Epidermal melanocyte (primary cell): ENCODE results near the gene ZNF74.

Experiments
- DNase-seq: peaks from one replicate; pipeline ENCODE4 v3.0.0; 2011; ENCODE audit warnings: low spot score; ENCODE audit not compliant: insufficient read length

The ZNF74 gene

DNA sequence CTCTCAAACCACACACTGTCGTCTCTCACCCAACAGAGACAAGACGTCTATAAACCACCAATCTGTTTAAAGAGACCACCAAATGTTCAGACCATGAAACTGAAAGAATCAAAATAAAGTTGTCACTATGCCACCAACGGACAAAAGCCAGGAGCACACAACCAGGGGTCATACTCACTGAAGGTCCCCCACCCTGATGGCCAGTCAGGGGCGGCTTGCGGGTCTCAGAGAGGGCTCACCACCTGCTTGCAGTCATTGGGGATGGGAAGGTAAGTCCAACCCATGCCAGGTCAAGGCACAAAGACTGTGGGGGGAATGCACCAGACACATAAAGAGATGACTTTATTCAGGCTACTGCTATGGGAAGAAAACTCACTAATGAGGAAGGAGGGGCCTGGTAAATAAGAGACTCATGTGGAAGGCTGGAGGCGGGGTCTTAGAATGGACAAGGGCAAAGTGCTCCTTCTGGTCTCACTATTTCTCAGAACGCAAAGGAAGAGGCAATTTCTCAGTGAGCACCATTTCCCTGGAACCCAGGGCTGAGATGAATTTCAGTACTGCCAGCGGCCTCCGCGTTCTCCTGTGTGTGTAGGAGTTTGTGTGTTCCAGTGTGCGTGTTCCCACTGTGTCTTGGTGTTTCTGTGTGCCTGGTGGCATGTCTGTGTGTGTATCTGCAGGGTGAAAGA, 26.3 kb downstream of the ZNF74 start:
- peak; percentile 9 for DNase-seq

DNA sequence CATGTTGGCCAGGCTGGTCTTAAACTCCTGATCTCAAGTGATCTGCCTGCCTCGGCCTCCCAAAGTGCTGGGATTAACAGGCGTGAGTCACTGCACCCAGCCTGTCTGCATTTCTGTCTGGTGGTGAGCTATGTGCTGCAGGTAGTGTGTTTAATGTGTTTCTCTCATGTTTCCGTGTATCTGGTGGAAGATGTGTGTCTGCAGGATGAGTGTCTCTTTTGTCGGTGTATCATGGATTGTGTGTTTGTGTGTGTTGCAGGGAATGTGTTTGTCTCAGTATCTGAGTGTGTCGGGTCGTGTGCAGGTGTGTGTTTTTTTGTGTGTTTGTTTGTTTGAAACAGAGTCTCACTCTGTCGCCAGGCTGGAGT, 27.5 kb downstream of the ZNF74 start:
- DNase-seq, result no peak

- peak; percentile 90 for DNase-seq
These were observed 28.5 kb downstream of the ZNF74 start for GRCh38 chr22:20422271-20423007.

DNA sequence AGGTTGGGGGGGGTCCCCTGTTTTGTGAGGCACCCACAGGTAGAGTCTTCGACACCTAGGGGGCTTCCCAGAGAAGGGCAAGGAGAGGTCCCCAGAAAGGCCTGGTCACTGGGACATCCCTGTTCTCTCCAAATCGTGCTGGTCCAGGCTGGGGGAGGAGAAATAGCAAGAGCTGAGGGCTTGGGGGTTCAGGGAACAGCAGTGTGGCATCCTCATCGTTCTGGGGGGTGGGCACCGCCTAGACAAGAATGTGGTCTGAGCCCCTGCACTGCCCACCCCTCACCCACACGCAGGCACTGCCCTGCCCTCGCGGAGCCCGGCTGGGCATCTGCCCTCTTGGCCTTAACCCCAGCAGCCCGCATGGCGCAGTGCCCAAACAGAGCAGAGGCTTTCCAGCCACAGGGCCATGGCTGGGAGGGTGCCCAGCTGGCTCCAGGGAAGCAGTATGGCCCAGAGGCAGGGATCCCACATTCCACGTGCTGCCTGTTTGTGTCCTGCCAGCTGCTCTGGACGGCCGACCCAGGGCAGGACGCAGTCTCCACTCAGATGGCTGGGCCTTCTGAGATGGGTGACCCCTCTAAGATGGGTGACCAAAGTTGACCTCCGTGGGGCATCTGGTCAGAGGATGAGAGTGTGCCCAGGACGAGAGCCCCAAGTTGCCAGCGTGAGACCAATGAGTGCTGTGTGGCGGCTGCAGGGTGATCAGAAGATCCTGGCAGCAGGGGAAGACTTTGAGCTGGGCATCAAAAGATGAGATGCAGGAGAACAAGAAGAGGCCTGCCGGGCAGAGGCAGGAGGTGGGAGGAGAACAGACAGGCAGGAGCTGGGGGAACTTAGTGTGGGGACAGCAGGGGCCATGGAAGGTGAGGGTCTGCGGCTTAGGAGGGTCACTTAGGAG, 29.3 kb downstream of the ZNF74 start:
- peak; percentile 98 for DNase-seq

DNA sequence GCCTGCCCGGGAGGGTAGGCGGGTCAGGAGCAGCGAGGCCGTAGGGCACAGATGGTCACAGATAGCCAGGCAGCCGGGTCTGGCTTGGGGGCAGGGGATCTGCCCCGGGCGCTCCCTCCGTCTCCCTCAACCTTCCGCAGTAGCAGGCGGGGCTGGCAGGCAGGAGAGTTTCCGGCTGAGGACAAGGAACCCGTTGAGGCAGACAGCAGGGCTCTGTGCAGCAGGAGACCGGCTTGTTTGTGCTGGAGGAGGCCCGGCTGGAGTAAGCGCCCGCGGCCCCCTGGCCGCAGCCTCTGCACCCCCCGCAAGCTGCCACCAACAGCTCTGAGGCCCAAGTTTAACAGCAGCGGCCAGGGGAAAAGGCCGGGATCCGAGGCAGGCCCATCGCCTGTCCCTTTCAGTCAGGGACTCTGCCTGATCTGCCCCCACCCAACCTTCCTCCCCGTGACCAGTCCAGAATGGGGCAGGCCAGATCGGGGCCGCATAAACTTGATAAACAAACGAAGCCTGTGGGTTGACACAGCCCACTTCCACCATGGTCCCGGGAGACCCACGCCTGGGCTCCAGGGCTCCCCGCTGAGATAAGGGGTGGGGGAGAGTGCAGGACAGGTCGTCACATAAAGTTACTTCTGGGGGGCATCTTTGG, 30.1 kb downstream of the ZNF74 start:
- peak; percentile 99 for DNase-seq

- DNase-seq, result no peak
These were observed 30.6 kb downstream of the ZNF74 start for GRCh38 chr22:20424568-20424931.

DNA sequence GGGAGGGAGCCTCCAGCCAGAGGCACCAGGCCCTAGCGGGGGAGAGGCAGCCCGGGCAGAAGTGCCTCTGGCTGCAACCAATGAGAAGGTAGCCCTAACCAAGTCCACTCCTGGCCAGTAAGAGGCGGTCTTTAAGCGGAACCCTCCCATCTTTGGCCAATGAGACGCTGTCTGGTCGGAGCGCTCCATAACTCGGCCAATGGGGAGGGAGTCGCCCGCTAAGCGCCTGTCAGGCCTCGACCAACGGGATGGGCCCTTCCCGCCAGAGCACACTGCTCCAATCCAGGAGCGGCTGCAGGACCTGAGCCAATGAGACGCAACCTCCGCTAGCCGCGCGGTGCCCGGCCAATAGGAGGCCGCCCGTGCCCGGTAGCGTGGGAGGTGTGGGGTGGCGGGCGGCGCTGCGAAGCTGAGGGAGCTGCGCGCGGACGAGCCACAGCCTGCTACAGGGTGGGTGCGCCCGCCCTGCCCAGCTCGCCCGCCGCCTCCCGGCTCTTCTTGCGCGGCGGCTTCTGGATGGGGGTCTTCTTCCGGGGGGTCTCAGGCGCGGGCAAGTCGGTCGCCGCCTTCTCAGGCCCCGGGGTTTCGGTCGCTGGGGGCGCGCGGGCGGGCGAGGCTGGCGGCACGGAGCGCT, 31.1 kb downstream of the ZNF74 start:
- DNase-seq, result peak; percentile 47

DNA sequence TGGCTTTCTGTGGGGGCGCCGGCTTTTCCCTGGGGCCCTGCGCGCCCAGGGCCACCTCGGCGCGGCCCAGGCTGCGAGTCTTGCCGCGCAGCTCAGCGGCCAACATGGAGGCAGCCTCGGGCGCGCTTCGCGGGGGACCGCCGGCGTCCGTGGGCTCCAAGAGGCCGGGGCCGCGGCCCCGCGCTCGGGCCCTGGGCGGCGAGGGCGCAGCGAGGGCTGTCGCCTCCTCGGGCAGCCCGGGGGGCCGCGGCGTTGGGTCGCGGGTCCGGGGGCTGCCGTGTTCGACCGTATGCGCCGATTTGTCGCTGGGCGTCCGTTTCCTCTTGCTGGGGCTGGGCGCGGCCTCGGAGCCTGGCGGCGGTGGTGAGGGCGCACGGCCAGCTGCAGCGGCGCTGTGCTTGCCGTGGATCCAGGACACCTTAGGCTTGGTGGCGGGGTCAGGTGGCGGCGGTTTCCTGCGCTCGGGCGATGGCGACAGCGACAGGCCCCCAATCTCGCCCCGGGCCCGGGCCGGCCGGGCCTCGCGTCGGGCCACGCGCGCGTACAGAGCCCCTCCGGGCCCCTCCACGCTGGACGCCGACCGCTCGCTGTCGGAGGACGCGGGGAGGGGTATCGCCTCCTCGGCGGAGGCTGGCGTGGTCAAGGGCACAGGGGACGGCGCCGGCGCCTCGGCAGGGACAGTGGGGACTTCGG, 31.8 kb downstream of the ZNF74 start:
- DNase-seq, result peak; percentile 12

GRCh38 chr22:20426259-20426615, 32.3 kb downstream of the ZNF74 start:
- DNase-seq, result peak; percentile 14

DNA sequence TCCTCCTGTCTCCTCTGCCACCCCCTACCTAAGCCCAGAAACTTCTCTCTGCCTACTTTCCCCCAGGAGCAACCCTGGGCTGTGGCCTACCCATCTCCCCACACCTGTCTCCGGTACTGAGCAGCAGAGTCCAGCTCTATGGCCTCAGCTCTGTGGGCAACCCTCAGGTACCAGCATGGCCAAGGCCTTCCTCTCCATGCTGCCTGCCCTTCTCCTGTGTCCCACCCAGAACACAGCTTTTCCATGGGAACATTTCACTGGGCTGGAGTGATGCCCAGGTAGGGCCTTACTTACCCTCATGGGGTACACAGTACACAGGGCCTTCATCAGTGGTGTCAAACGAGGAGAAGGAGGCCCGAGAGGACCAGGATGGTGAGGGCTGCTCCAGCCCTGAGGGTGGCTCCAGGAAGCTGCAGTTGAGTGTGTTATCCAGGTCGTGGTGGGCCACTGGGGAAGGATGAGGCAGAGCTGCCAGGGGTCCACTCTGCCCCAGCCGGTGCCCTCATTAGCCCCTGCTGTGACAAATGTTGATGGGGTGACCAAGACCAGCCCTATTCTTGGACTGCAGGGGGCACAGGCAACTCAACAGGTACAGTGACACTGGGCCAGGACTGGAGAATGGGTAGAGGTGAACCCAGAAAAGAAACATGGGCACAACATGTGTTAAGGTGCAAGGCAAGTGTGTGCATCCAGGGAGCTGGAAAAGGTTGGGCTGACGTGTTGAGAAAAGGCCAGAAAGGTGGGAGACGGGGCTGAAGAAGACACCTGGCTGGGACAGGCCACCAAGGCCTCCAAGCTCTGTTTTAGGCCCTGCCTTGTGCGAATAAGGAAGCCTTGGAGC, 33.4 kb downstream of the ZNF74 start:
- DNase-seq, result peak; percentile 15

GRCh38 chr22:20427945-20428417, 34.0 kb downstream of the ZNF74 start:
- DNase-seq, result no peak

GRCh38 chr22:20428496-20429253, 34.7 kb downstream of the ZNF74 start:
- DNase-seq, result no peak

DNA sequence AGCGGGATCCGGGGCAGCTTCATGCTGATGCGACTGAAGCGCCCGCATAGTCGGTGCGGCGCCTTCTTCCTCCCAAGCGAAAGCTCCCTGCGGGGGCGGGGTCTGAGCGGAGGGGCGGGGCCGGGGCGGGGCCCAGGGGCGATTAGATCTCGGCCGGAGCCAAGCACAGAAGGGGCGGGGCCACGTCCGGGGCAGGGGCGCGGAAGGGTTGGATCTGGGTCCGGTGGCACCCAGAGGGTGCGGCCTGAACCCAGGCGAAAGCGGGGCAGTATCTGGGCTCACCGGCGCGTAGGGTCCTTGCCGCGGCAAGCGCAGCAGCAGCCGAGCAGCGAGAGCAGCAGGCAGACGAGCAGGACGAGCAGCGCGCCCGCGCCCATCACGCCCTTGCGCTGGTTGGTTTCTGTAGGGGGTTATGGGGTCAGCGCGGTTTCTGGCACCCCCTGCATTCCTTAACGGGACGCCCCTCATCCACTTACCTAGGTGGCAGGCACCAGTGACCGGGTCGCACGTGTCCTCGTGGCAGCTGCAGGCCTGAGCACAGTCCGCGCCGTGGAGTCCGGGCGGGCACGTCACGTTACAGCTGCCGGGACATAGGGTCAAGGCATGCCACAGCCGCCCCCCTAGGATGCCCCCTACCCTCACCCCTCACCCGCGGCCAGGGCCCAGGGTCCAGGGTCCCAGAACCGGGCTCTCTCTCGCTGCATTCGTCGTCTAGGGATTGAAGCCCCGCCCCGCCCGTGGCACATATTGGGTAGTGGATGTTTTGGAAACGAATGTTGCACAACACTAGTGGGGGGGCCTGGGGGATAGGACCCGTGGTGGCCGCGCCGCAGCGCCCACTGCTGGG, 35.5 kb downstream of the ZNF74 start:
- no peak for DNase-seq

- peak; percentile 19 for DNase-seq
These were observed 36.3 kb downstream of the ZNF74 start for GRCh38 chr22:20430101-20430719.

DNA sequence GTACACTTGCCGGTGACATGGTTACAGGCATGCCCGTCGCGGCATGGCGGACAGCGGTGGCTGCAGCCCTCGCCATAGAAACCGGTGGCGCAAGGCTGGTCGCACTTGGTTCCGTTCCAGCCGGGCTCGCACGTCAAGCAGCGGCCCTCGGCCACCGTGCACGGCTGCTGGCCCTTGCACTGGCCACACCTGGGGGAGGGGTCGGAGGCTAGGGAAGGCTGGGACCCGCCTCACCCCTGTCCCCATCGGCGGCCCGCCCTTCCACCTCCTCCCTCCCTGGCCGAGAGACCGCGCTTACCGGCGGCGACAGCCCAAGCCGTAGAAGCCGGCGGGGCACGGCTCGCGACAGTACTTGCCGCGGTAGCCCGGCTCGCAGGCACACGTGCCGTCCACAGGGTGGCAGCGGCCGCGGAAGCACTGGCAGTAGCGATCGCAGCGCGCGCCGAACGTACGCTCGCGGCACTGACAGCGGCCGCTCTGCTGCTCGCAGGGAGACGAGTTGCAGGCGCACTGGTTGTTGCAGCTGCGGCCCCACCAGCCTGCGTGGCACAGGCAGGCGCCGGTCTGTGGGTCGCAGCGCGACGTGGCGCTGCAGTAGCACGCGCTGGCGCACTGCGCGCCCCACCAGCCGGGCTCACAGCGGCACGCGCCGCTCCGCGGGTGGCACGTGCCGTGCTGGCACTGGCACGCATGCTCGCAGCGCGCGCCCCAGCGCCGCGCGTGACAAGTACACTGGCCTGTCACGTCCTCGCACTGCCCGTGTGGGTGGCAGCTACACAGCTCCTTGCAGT, 37.0 kb downstream of the ZNF74 start:
- DNase-seq, result peak; percentile 60

GRCh38 chr22:20431511-20432192, 37.7 kb downstream of the ZNF74 start:
- DNase-seq, result peak; percentile 18
